GM12864 (cell line): Measurements from ENCODE around the gene FBXW7.

Experiments
- DNase-seq: peaks from one replicate; pipeline ENCODE4 v3.0.0-alpha.2; 2011; ENCODE audit warnings: low read depth
- H3K4me3 ChIP-seq: 2 replicates; pipeline ENCODE4 v1.5.1; 2011; ENCODE audit warnings: mild to moderate bottlenecking, low read depth, low read length, control low read depth
- TF ChIP-seq, protein P1 (sequence below): IDR thresholded peaks from 2 replicates; pipeline ENCODE4 v1.5.1; 2011; ENCODE audit warnings: low read depth, mild to moderate bottlenecking, moderate library complexity, low read length, control low read depth, inconsistent platforms; ENCODE audit errors: missing control alignments

FBXW7 gene

DNA sequence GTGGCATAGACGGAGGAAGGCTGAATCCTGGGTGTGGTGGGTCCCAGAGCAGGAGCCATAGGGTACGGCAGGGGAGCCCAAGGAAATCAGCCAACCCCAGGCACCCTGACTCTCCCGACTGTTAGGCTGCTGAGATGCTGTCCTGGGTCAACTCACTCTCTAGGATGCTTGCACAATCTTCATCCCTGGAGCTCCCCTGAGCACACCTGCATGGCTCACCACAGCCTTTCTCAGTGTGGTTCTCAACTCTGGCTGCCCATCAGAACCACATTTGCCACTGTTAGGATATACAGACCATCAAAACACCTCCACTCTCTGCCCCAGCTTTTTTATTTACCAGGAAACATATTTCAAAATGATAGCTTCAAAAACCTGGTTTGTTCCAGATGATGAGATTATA is 236.3 kb downstream of the FBXW7 start:
- TF ChIP-seq, protein P1, sequence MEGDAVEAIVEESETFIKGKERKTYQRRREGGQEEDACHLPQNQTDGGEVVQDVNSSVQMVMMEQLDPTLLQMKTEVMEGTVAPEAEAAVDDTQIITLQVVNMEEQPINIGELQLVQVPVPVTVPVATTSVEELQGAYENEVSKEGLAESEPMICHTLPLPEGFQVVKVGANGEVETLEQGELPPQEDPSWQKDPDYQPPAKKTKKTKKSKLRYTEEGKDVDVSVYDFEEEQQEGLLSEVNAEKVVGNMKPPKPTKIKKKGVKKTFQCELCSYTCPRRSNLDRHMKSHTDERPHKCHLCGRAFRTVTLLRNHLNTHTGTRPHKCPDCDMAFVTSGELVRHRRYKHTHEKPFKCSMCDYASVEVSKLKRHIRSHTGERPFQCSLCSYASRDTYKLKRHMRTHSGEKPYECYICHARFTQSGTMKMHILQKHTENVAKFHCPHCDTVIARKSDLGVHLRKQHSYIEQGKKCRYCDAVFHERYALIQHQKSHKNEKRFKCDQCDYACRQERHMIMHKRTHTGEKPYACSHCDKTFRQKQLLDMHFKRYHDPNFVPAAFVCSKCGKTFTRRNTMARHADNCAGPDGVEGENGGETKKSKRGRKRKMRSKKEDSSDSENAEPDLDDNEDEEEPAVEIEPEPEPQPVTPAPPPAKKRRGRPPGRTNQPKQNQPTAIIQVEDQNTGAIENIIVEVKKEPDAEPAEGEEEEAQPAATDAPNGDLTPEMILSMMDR, result no peak
- no peak for DNase-seq

DNA sequence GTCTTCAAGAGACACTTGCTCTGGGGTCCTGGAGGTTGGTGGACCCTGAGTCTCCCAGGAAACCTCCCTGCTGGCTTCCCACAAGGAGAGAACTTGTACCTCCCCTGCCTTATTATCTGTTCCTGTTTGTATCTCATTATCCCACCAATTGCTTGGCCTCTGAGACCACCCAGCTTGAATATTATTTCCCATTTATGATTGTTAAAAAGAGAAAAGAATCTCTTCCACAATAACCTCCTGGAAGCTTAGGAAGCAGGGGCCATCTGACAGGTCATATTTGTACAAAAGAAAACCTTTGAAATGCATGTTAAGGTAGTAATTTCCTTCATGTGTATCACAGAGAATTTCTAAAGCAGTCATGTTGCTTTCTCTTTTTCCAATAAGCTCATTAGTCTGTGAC is 239.5 kb downstream of the FBXW7 start:
- no peak for DNase-seq
- TF ChIP-seq, protein P1, result no peak
- H3K4me3 ChIP-seq, result no peak overlapping the region

More for the DNA sequence above, 236.3 kb downstream of the FBXW7 start:
- H3K4me3 ChIP-seq, result no peak overlapping the region

DNA sequence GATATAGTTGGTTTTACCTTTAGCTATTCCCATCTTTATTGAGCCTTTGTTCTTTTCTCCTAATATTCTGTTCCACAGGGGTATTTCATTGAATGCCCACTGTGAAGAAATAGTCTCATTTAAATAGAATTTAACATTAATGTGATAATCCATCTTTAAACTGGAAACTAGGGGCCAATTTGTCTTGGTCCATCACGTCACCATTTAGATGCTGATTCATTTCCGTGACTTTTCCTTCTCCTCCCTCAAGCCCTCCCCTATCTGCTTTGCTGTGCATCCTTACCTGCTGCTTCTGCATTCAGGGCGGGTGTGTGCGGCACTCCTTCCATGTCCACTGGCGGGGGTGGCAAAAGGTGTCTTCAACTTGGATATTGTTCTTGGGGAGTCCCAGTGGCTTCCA is 241.1 kb downstream of the FBXW7 start:
- no peak for DNase-seq
- TF ChIP-seq, protein P1, result no peak
- H3K4me3 ChIP-seq, result no peak overlapping the region

DNA sequence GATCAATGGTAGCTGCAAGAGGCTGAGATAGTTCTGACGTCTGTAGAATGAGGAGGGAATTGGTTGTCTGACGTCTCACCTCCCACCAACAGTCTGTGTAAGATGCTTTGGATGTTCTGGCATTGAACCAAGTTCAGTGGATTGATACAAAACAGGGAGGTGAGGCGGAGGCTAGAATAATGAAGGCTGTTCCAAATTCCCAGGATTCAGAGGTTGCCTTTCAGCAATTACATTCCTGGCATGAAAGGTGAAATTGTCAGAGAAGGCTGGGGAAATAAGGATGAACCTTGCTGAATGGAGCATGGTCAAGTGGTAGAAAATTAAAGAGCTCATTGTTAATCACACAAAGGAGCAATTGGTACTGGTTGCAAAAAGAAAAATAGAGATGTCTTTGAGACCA is 241.6 kb downstream of the FBXW7 start:
- TF ChIP-seq, protein P1, result no peak
- H3K4me3 ChIP-seq, result no peak overlapping the region
- DNase-seq, result no peak

DNA sequence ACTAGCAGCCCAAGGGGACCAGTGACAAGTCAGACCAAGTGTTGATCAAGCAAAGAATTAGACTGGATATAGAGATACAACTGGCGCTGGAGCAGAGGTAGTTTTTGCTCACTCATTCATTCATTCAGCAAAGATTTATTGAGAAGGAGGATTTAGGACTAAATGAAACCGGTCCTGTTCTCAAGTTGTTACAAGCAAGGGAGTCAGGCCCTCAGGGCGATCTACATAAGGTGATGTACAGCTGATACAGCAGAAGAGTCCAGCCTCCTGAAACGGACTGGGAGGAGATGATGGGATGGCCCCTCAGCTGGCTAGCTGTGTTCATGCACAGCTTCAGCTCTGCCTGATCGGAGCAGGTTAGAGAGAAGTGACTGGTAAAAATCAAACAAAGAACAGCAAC is 242.4 kb downstream of the FBXW7 start:
- no peak overlapping the region for H3K4me3 ChIP-seq
- no peak for DNase-seq
- TF ChIP-seq, protein P1, result no peak

DNA sequence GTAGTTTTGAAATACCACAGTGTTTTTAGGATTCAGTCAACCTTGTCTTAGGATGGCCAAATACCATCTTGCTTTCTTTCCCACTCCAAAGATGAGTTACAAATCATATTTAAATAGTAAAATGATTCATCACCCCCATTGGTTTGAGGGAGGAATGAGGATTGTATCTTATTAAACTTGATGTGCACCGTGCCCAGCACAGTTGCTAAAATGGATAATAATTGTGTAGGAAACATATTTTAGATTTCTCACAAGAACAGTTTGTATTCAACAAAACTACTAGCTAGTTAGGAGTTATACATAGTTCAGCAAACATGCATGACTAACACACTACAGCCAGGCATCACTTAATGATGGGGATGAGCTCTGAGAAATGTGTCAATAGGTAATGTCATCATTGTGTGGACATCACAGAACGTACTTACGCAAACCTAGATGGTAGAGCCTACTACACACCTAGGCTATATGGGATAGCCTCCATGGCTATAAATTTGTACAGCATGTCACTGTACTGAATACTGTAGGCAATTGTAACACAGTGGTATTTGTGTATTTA is 245.4 kb downstream of the FBXW7 start:
- DNase-seq, result no peak
- H3K4me3 ChIP-seq, result no peak overlapping the region
- TF ChIP-seq, protein P1, result no peak

DNA sequence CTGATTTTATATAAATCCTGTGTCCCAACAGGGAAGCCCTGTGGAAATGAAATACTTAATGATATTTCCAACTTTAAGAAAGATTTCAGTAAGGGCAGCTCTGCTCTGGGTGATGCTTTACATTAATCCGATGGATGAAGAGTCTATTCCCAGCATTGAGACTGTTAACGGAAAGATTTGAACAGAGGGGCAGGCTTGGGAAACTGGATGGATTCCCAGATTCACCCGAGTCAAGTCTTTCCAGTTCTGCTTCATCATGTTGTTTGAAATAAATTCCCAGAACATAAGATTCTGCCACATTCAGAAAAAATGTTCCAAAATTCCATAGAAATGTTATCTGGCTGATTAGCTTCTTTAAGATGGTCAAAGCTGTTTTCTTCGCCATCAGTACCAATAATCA is 246.0 kb downstream of the FBXW7 start:
- TF ChIP-seq, protein P1, result no peak
- no peak overlapping the region for H3K4me3 ChIP-seq
- DNase-seq, result no peak
